ENCODE data around the gene FRG1.
A peak's percentile ranks its signal among the peaks of the same experiment; 100 is the strongest.
"Not testable (repeated sequence)": the region's sequence is repeated elsewhere in the genome, so short reads cannot be mapped to it uniquely, and the experiment has no call there.

Gene FRG1

GRCh38 chr4:189941005-189941450 lies 356 bp downstream of the FRG1 start:
- no peak for TF ChIP-seq CTCF (conservative IDR thresholded peaks at IDR 0.05)
- peak overlapping the region; percentile 87 for H3K27ac ChIP-seq

- not testable (repeated sequence) for H3K27ac ChIP-seq
These were observed 1.7 kb downstream of the FRG1 start for GRCh38 chr4:189942412-189942811.

- not testable (repeated sequence) for H3K27ac ChIP-seq
These were observed 3.4 kb downstream of the FRG1 start for GRCh38 chr4:189944077-189944476.

GRCh38 chr4:189946906-189947305 lies 6.2 kb downstream of the FRG1 start:
- not testable (repeated sequence) for H3K27ac ChIP-seq

GRCh38 chr4:189948486-189948885 lies 7.8 kb downstream of the FRG1 start:
- H3K27ac ChIP-seq: not testable (repeated sequence)

- H3K27ac ChIP-seq: not testable (repeated sequence)
These were observed 28.6 kb downstream of the FRG1 start for GRCh38 chr4:189969291-189969690.

GRCh38 chr4:189973646-189974045 lies 33.0 kb downstream of the FRG1 start:
- no peak for TF ChIP-seq CTCF (conservative IDR thresholded peaks at IDR 0.05)

GRCh38 chr4:189974056-189974455 lies 33.4 kb downstream of the FRG1 start:
- TF ChIP-seq CTCF (conservative IDR thresholded peaks at IDR 0.05): peak; percentile 71
- H3K27ac ChIP-seq: no peak overlapping the region

More at GRCh38 chr4:189973646-189974045, 33.0 kb downstream of the FRG1 start:
- H3K27ac ChIP-seq: no peak overlapping the region

- no peak overlapping the region for H3K27ac ChIP-seq
- TF ChIP-seq CTCF (conservative IDR thresholded peaks at IDR 0.05): no peak
These were observed 38.8 kb downstream of the FRG1 start for GRCh38 chr4:189979196-189980047.

GRCh38 chr4:189980292-189980691 lies 39.6 kb downstream of the FRG1 start:
- H3K27ac ChIP-seq: not testable (repeated sequence)

GRCh38 chr4:189981970-189982369 lies 41.3 kb downstream of the FRG1 start:
- H3K27ac ChIP-seq: no peak overlapping the region
- TF ChIP-seq CTCF (conservative IDR thresholded peaks at IDR 0.05): no peak

GRCh38 chr4:189983916-189984526 lies 43.3 kb downstream of the FRG1 start:
- not testable (repeated sequence) for H3K27ac ChIP-seq

- H3K27ac ChIP-seq: not testable (repeated sequence)
These were observed 44.0 kb downstream of the FRG1 start for GRCh38 chr4:189984661-189985060.

- not testable (repeated sequence) for H3K27ac ChIP-seq
These were observed 45.1 kb downstream of the FRG1 start for GRCh38 chr4:189985651-189986243.
